ENCODE results near the gene DMC1.

- peak in 2 of 6 experiments; percentile 7 to 14 for TF ChIP-seq CTCF (IDR thresholded peaks at IDR 0.05)
- TF ChIP-seq POLR2A (IDR thresholded peaks at IDR 0.05) = no peak
Observed at GRCh38 chr22:38513063-38513462, 56.9 kb downstream of the DMC1 start.

All from esophagus squamous epithelium (tissue), 4 donors.